Panc1 (cell line): ENCODE measurements around the gene TRPC3. TPM values are rescaled to one million over a fixed set of nuclear protein-coding genes. Genes with fewer than 3 reads are reported as not detected.

Experiments used
- ATAC-seq: fragments of 200-7000 bp; cut with Tn5 transposase; 2 replicates; pipeline ENCODE4 v1.9.1; 2020; ENCODE audit warnings: mild to moderate bottlenecking, moderate library complexity
- BruUV-seq: library from RNA; stranded (reverse); fragments of 400-500 nt; replicated peaks from 2 replicates; lab custom pipeline; 2021; lab: Mats Ljungman, UMichigan
- CTCF ChIA-PET: fragments of 300-600 bp; sonication (Branson Sonifier 250); formaldehyde crosslinking; loops from one replicate; lab custom pipeline; 2022; ENCODE audit warnings: antibody characterized with exemption; lab: Charles Lee
- POLR2A ChIA-PET: fragments of 300-600 bp; sonication (Branson Sonifier 250); formaldehyde crosslinking; loops from one replicate; lab custom pipeline; 2022; ENCODE audit warnings: antibody characterized with exemption; lab: Charles Lee
- DNase-seq: peaks from one replicate; pipeline ENCODE4 v3.0.0-alpha.2; 2010; ENCODE audit warnings: low read depth, low spot score
- H3K27ac ChIP-seq: 2 replicates; pipeline ENCODE4 v1.5.1; 2011; ENCODE audit warnings: mild to moderate bottlenecking, low read length, inconsistent platforms
- H3K27me3 ChIP-seq: fragments of 200-500 bp; sonication (Bioruptor generic); 2 replicates; pipeline ENCODE4 v1.6.0; 2014; ENCODE audit warnings: low read length, inconsistent platforms; ENCODE audit not compliant: control insufficient read depth, insufficient read depth
- H3K36me3 ChIP-seq: fragments of 200-500 bp; sonication (Bioruptor generic); 2 replicates; pipeline ENCODE4 v1.5.1; 2014; ENCODE audit warnings: inconsistent platforms, mild to moderate bottlenecking, low read length, moderate library complexity; ENCODE audit not compliant: control insufficient read depth, insufficient read depth
- H3K4me1 ChIP-seq: 2 replicates; pipeline ENCODE4 v1.5.1; 2011; ENCODE audit warnings: inconsistent platforms, mild to moderate bottlenecking, low read length, moderate library complexity; ENCODE audit not compliant: control insufficient read depth, insufficient read depth
- H3K4me3 ChIP-seq, 2 experiments: 2 replicates each; pipeline ENCODE4 v1.5.1; 2011 to 2012; ENCODE audit warnings: low read depth in 2 of 2, low read length in 2 of 2, mild to moderate bottlenecking in 2 of 2, inconsistent platforms in 1 of 2, moderate library complexity in 1 of 2
- H3K9me3 ChIP-seq: fragments of 200-500 bp; sonication (Bioruptor generic); 2 replicates; pipeline ENCODE4 v1.5.1; 2014; ENCODE audit warnings: low read depth, mild to moderate bottlenecking, inconsistent platforms, low read length, moderate library complexity; ENCODE audit not compliant: control insufficient read depth, insufficient read depth
- POLR2AphosphoS5 ChIP-seq: IDR thresholded peaks from 2 replicates; pipeline ENCODE4 v1.6.1; 2012; ENCODE audit warnings: mild to moderate bottlenecking, low read depth, low read length, moderate library complexity
- SIN3A ChIP-seq: IDR thresholded peaks from 2 replicates; pipeline ENCODE4 v1.6.1; 2012; ENCODE audit warnings: low read depth, mild to moderate bottlenecking, low read length, moderate library complexity, borderline replicate concordance; ENCODE audit not compliant: insufficient read depth
- TCF7L2 ChIP-seq: IDR thresholded peaks from 2 replicates; pipeline ENCODE4 v1.6.1; 2011; ENCODE audit warnings: mild to moderate bottlenecking, low read depth, low read length, inconsistent platforms
- in situ Hi-C: cut with HindIII; loops from 2 replicates; pipeline ENCODE4 v1.10.0; 2016; ENCODE audit warnings: low sequenced_read_pairs, low pct_unique_long_range_greater_than_20kb
- intact Hi-C: fragments of 100-400 bp; cut with micrococcal nuclease; formaldehyde crosslinking; loops from one replicate; pipeline ENCODE4 v1.10.0; 2022; ENCODE audit not compliant: unreplicated experiment
- total RNA-seq: library from RNA; stranded (reverse); gene quantifications from one replicate; pipeline ENCODE4 v1.2.1, GENCODE V29; 2021; ENCODE audit not compliant: unreplicated experiment
- TF ChIP-seq, protein P1 (sequence below): fragments of 450-650 bp; IDR thresholded peaks from 2 replicates; pipeline ENCODE4 v1.5.1; 2017; ENCODE audit warnings: mild to moderate bottlenecking
- TF ChIP-seq, protein P2 (sequence below), 2 experiments: IDR thresholded peaks; 2 replicates each; pipeline ENCODE4 v1.6.1; 2011 to 2012; ENCODE audit warnings: low read depth in 2 of 2, control low read depth in 1 of 2, low read length in 1 of 2, mild to moderate bottlenecking in 1 of 2, moderate library complexity in 1 of 2; ENCODE audit not compliant: insufficient read depth in 1 of 2

The TRPC3 gene
- total RNA-seq, 1 experiment from 2014 or later, result 0.08 TPM

DNA sequence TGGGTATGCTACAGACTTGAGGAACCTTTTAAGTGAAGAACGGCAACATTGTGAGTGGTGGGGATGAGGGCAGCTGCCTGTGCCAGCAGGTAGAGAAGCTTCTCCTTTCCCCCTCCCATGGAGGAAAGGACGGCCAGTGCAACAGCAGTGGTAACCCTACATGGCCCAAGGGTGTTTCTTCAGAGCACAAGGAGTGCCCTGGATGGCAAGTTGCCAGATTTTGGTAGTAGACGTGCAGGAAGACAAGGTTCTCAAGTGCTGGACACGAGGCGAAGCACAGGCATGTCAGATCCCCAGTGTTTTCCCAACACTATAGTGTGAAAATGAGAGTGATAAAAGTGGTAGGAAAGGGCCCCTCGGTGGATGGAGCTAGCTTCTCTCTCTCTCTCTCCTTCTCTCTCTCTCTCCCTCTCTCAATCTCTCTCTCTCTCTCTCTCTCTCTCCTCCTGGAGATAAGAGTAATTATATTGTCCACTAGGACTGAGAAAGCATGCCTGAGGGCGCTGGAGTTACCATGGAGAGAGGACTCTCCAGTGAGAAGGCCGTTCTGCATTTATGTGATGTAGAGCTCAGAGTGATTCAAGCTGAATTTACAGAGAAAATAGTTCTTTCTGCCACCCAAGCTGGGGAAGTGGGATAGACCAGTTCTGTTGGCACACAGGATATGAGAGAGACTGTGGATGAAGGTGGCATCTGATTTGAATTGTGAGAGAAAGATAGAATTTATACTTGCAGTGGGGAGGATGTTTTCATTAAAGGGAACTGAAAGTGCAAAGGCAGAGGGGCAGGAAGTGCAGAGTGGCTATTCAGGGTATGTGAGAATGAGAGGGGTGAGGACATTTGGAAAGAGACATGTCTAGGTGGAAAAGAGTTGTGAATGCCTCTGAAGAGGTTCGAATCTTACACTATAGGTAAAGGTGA, 25.7 kb upstream of the TRPC3 start:
- intact Hi-C loops, result no loop called here

DNA sequence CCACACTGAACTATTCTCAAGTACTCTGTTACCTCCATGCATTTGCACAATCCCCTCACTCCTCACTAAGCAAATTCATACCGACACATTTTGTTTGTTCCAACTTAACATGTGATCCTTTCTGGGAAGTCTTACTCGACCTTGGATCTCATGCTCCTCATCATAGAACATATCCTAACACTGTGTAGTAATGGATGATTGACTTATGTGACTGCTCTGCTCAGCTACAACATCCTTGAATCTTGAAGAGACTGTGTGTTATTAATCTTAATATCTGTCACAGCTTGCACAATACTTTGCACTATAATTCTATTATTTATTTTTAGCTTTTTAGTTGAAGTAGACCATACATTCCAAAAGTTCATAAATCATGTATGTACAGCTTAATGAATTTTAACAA, 23.9 kb upstream of the TRPC3 start:
- Histone ChIP-seq H3K4me1 (no peaks in the 10 kb centered on the region), H3K36me3 (no peaks in the 10 kb centered on the region), H3K27me3 (no peaks in the 10 kb centered on the region), H3K27ac (no peak overlapping the region), H3K4me3 (no peak overlapping the region), H3K9me3 (no peaks in the 10 kb centered on the region)
- in situ Hi-C loops, result no loop called here
- ATAC-seq (no peak), DNase-seq (no peak)
- POLR2A ChIA-PET, result no interaction called here
- TF ChIP-seq SIN3A (no peak), TCF7L2 (no peak), POLR2AphosphoS5 (no peak)
- TF ChIP-seq, protein P1, sequence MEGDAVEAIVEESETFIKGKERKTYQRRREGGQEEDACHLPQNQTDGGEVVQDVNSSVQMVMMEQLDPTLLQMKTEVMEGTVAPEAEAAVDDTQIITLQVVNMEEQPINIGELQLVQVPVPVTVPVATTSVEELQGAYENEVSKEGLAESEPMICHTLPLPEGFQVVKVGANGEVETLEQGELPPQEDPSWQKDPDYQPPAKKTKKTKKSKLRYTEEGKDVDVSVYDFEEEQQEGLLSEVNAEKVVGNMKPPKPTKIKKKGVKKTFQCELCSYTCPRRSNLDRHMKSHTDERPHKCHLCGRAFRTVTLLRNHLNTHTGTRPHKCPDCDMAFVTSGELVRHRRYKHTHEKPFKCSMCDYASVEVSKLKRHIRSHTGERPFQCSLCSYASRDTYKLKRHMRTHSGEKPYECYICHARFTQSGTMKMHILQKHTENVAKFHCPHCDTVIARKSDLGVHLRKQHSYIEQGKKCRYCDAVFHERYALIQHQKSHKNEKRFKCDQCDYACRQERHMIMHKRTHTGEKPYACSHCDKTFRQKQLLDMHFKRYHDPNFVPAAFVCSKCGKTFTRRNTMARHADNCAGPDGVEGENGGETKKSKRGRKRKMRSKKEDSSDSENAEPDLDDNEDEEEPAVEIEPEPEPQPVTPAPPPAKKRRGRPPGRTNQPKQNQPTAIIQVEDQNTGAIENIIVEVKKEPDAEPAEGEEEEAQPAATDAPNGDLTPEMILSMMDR, result no peak
- TF ChIP-seq, protein P2, sequence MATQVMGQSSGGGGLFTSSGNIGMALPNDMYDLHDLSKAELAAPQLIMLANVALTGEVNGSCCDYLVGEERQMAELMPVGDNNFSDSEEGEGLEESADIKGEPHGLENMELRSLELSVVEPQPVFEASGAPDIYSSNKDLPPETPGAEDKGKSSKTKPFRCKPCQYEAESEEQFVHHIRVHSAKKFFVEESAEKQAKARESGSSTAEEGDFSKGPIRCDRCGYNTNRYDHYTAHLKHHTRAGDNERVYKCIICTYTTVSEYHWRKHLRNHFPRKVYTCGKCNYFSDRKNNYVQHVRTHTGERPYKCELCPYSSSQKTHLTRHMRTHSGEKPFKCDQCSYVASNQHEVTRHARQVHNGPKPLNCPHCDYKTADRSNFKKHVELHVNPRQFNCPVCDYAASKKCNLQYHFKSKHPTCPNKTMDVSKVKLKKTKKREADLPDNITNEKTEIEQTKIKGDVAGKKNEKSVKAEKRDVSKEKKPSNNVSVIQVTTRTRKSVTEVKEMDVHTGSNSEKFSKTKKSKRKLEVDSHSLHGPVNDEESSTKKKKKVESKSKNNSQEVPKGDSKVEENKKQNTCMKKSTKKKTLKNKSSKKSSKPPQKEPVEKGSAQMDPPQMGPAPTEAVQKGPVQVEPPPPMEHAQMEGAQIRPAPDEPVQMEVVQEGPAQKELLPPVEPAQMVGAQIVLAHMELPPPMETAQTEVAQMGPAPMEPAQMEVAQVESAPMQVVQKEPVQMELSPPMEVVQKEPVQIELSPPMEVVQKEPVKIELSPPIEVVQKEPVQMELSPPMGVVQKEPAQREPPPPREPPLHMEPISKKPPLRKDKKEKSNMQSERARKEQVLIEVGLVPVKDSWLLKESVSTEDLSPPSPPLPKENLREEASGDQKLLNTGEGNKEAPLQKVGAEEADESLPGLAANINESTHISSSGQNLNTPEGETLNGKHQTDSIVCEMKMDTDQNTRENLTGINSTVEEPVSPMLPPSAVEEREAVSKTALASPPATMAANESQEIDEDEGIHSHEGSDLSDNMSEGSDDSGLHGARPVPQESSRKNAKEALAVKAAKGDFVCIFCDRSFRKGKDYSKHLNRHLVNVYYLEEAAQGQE (IDR thresholded peaks at IDR 0.05; ENCODE audit: insufficient read depth in 1 of 2, low read depth in 2 of 2, low read length in 1 of 2), result no peak
- BruUV-seq, result no TSS peak
- intact Hi-C loops, result no loop called here
- CTCF ChIA-PET, result no interaction called here

More for the DNA sequence above, 25.7 kb upstream of the TRPC3 start:
- Histone ChIP-seq H3K27ac (no peak overlapping the region), H3K4me1 (no peaks in the 10 kb centered on the region), H3K27me3 (no peaks in the 10 kb centered on the region; the same call in 1 of the 2 replicates), H3K36me3 (no peaks in the 10 kb centered on the region), H3K4me3 (no peak overlapping the region), H3K9me3 (no peaks in the 10 kb centered on the region)
- no TSS peak for BruUV-seq
- ChIA-PET CTCF (no interaction called here), POLR2A (no interaction called here)
- TF ChIP-seq, protein P1, result no peak
- no peak for TF ChIP-seq SIN3A
- ATAC-seq (no peak), DNase-seq (no peak)
- in situ Hi-C loops, result no loop called here
